Suprapubic skin (tissue), 4 donors: Measurements from ENCODE around the gene ELK4.

Source experiments
- CTCF ChIP-seq, 2 donors: fragments of 200-600 bp in 1 of 2; fragments of 450-650 bp in 1 of 2; sonication (generic) in 1 of 2; IDR thresholded peaks; one replicate each; pipeline ENCODE4 v1.5.1; 2016 to 2019; ENCODE audit warnings: antibody characterized with exemption in 2 of 2, mild to moderate bottlenecking in 1 of 2, moderate library complexity in 1 of 2
- EP300 ChIP-seq: sonication (generic); formaldehyde crosslinking; IDR thresholded peaks from one replicate; pipeline ENCODE4 v1.6.1; 2017; ENCODE audit warnings: antibody characterized with exemption
- POLR2A ChIP-seq, 2 donors: fragments of 450-650 bp; IDR thresholded peaks; one replicate each; pipeline ENCODE4 v1.6.1; 2017; ENCODE audit warnings: antibody characterized with exemption in 2 of 2, mild to moderate bottlenecking in 2 of 2, moderate library complexity in 2 of 2
- POLR2AphosphoS5 ChIP-seq, 3 donors: sonication (generic); formaldehyde crosslinking; IDR thresholded peaks; one replicate each; pipeline ENCODE4 v1.6.1; 2017; ENCODE audit warnings: antibody characterized with exemption in 3 of 3

GRCh38 chr1:205580923-205581180, 51.0 kb downstream of the ELK4 start:
- TF ChIP-seq CTCF (IDR thresholded peaks at IDR 0.05) = no peak
- no peak for TF ChIP-seq EP300
- no peak for TF ChIP-seq POLR2A (IDR thresholded peaks at IDR 0.05)
- no peak for TF ChIP-seq POLR2AphosphoS5 (IDR thresholded peaks at IDR 0.05)
